ENCODE results near the gene RAB7B. TPM values are rescaled to one million over a fixed set of nuclear protein-coding genes. Genes with fewer than 3 reads are reported as not detected.

Gene RAB7B
- total and polyA plus RNA-seq, 12 donors = 0.17 to 3.5 (median 0.82) TPM

DNA sequence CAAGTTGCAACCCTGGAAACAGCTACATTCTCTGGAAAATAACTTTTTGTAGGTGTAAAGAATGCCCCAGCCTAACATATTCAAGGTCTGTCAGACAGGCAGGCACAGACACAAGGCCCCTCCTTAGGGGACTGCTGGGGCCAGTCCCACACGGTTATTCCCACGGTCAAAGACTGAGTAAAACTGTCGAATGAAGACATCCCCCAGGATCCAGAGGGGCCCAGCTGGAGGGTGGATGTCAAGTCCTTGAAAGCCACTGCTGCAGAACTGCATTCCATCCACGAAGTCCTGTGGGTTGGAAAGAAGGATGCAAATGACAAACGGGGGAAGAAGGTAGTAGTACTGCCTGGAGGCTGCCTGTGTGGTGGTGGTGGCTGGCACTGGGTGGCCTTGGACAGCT is 6.9 kb upstream of the RAB7B start:
- TF ChIP-seq, protein P1, sequence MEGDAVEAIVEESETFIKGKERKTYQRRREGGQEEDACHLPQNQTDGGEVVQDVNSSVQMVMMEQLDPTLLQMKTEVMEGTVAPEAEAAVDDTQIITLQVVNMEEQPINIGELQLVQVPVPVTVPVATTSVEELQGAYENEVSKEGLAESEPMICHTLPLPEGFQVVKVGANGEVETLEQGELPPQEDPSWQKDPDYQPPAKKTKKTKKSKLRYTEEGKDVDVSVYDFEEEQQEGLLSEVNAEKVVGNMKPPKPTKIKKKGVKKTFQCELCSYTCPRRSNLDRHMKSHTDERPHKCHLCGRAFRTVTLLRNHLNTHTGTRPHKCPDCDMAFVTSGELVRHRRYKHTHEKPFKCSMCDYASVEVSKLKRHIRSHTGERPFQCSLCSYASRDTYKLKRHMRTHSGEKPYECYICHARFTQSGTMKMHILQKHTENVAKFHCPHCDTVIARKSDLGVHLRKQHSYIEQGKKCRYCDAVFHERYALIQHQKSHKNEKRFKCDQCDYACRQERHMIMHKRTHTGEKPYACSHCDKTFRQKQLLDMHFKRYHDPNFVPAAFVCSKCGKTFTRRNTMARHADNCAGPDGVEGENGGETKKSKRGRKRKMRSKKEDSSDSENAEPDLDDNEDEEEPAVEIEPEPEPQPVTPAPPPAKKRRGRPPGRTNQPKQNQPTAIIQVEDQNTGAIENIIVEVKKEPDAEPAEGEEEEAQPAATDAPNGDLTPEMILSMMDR (IDR thresholded peaks at IDR 0.05) = no peak
- no peak for TF ChIP-seq POLR2A (IDR thresholded peaks at IDR 0.05)
- Histone ChIP-seq H3K9me3 (replicated peaks in 1 of 3) (no peaks in the 10 kb centered on the region), H3K4me3 (no peak overlapping the region), H3K27ac (no peak overlapping the region), H3K4me1 (replicated peaks in 1 of 2) (no peaks in the 10 kb centered on the region), H3K27me3 (no peaks in the 10 kb centered on the region), H3K36me3 (replicated peaks in 1 of 2) (no peaks in the 10 kb centered on the region)
- no peak for DNase-seq
- intact Hi-C loops (cut with DNase I) = no loop called here
- WGBS, 4 donors = 58 to 79% (median 72%) methylated on average over 3 to 5 of the region's 5 CpGs

DNA sequence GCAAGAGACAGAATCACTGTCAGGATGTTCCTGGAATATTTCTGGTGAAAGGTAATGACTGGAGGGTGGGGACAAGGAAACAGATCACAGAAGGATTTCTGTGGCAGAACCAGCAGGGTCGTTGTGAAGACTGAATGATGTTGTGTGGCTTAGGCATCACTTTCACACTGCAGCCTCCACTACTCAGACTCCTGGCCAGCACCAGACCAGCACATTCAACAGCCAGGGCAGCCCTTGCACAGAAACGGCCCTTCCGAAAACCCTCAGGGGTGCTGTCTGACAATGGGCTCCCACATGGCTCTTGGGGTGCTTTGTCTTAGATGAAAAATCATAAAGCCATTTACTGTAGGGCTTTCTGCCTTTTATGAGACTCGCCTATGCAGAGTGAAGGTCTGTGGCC is 3.8 kb upstream of the RAB7B start:
- H3K36me3 ChIP-seq (replicated peaks in 1 of 2) = no peaks in the 10 kb centered on the region
- DNase-seq = no peak
- 63 to 81% (median 77%) methylated on average over 4 of the region's 4 CpGs for WGBS, 4 donors
- H3K27ac ChIP-seq = no peak overlapping the region
- H3K9me3 ChIP-seq (replicated peaks in 1 of 3) = no peaks in the 10 kb centered on the region
- H3K27me3 ChIP-seq = no peaks in the 10 kb centered on the region
- intact Hi-C loops (cut with DNase I) = no loop called here
- no peak for TF ChIP-seq POLR2A (IDR thresholded peaks at IDR 0.05)
- TF ChIP-seq, protein P1 (IDR thresholded peaks at IDR 0.05) = no peak
- no peak overlapping the region for H3K4me3 ChIP-seq
- H3K4me1 ChIP-seq (replicated peaks in 1 of 2) = peaks cover 0 to 7% of the 10 kb centered on the region in 2 donors

DNA sequence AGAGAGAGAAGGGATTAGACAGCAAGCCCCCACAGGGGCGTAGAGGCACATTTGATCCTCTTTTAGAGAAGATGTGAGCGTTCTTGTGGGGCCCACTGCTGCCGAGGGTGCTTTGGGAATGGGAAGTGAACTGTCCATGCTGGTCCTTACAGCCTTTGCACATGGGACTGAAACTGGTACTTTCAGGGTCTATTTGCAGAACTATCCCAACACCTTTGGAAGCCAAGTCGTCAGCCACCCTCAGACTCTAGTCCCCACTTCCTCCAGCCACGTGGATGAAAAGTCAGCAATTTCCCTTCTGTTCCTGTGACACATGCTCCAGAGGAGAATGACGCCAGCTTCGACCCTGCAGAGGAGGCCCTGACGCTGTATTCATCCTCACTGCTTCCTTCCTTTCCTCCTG is 2.6 kb upstream of the RAB7B start:
- peak in 1 of 7 donors; percentile 41 for DNase-seq
- WGBS, 4 donors = 58 to 85% (median 76%) methylated on average over 8 of the region's 8 CpGs
- TF ChIP-seq, protein P1 (IDR thresholded peaks at IDR 0.05) = no peak
- no peak for TF ChIP-seq POLR2A (IDR thresholded peaks at IDR 0.05)
- Histone ChIP-seq H3K4me1 (replicated peaks in 1 of 2) (peaks cover 0 to 14% of the 10 kb centered on the region in 2 donors), H3K27ac (no peak overlapping the region), H3K4me3 (no peak overlapping the region), H3K36me3 (replicated peaks in 1 of 2) (no peaks in the 10 kb centered on the region), H3K9me3 (replicated peaks in 1 of 3) (no peaks in the 10 kb centered on the region), H3K27me3 (no peaks in the 10 kb centered on the region)
- intact Hi-C loops (cut with DNase I) = no loop called here

DNA sequence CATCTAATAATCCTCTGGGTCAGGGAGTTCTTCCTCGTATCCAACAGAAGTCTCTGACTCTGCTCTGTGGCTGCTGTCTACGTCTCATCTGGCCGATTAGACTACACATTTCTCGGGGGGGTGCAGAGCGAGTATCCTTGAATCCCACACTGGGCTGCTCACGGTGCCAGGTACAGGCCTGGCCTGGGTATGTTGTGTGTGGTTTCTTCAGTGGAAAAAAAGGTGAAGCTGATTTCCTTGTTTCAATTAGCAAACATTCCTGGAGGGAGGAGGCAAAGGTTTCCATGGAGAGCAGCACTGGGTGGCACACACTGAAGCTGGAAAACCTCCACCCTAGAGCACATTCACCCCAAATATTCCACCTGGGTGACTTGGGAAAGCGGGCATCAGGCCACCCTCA is 2.0 kb upstream of the RAB7B start:
- Histone ChIP-seq H3K36me3 (replicated peaks in 1 of 2) (no peaks in the 10 kb centered on the region), H3K27ac (no peak overlapping the region), H3K9me3 (replicated peaks in 1 of 3) (no peaks in the 10 kb centered on the region), H3K4me1 (replicated peaks in 1 of 2) (peaks cover 0 to 14% of the 10 kb centered on the region in 2 donors), H3K27me3 (no peaks in the 10 kb centered on the region), H3K4me3 (no peak overlapping the region)
- intact Hi-C loops (cut with DNase I) = no loop called here
- no peak for DNase-seq
- 86 to 94% (median 91%) methylated on average over 7 of the region's 7 CpGs for WGBS, 4 donors
- TF ChIP-seq POLR2A (IDR thresholded peaks at IDR 0.05) = no peak
- TF ChIP-seq, protein P1 (IDR thresholded peaks at IDR 0.05) = no peak
